Keratinocyte (primary cell): ENCODE results near the gene C1QTNF12. TPM values are rescaled to one million over a fixed set of nuclear protein-coding genes. Genes with fewer than 3 reads are reported as not detected.

Source experiments
- DNase-seq: peaks from one replicate; pipeline ENCODE4 v3.0.0-alpha.2; 2011; ENCODE audit warnings: low read depth, missing footprints, low spot score
- FAIRE-seq: peaks from 2 replicates; lab custom pipeline; 2011; peaks lifted over from hg19 to GRCh38; lab: Jason Lieb, UNC
- H2AFZ ChIP-seq: 2 replicates; pipeline ENCODE4 v1.6.0; 2012; ENCODE audit warnings: low read length, control low read depth, inconsistent platforms; ENCODE audit not compliant: control insufficient read depth
- H3K27ac ChIP-seq: 2 replicates; pipeline ENCODE4 v1.5.1; 2011; ENCODE audit warnings: low read length; ENCODE audit not compliant: control insufficient read depth, insufficient read depth
- H3K27me3 ChIP-seq: 3 replicates; pipeline ENCODE4 v1.6.0; 2011; ENCODE audit warnings: low read length; ENCODE audit not compliant: control insufficient read depth, insufficient read depth; ENCODE audit errors: extremely low read depth
- H3K36me3 ChIP-seq, 2 experiments: 2 replicates in 1 of 2; 3 replicates in 1 of 2; pipeline ENCODE4 v1.5.1; 2011; ENCODE audit warnings: low read length in 2 of 2, mild to moderate bottlenecking in 1 of 2; ENCODE audit not compliant: control insufficient read depth in 2 of 2, insufficient read depth in 2 of 2; ENCODE audit errors: extremely low read depth in 1 of 2
- H3K4me1 ChIP-seq: 3 replicates; pipeline ENCODE4 v1.5.1; 2011; ENCODE audit warnings: low read length; ENCODE audit not compliant: control insufficient read depth, insufficient read depth; ENCODE audit errors: extremely low read depth
- H3K4me2 ChIP-seq: 3 replicates; pipeline ENCODE4 v1.6.0; 2011; ENCODE audit warnings: low read depth, low read length; ENCODE audit not compliant: control insufficient read depth, insufficient read depth; ENCODE audit errors: extremely low read depth
- H3K4me3 ChIP-seq, 3 experiments: fragments of 200-600 bp in 1 of 3; sonication (generic) in 1 of 3; 2 replicates in 2 of 3; 3 replicates in 1 of 3; pipeline ENCODE4 v1.5.1; 2011 to 2016; ENCODE audit warnings: low read length in 3 of 3, mild to moderate bottlenecking in 3 of 3, control low read depth in 2 of 3, inconsistent platforms in 1 of 3, low read depth in 1 of 3, mixed read lengths in 1 of 3, mixed run types in 1 of 3, moderate library complexity in 1 of 3; ENCODE audit not compliant: control insufficient read depth in 2 of 3, insufficient read depth in 2 of 3; ENCODE audit errors: extremely low read depth in 1 of 3
- H3K79me2 ChIP-seq: 2 replicates; pipeline ENCODE4 v1.6.0; 2012; ENCODE audit warnings: low read length; ENCODE audit not compliant: control insufficient read depth, insufficient read depth
- H3K9ac ChIP-seq: 3 replicates; pipeline ENCODE4 v1.6.0; 2011; ENCODE audit warnings: low read length; ENCODE audit not compliant: control insufficient read depth, insufficient read depth; ENCODE audit errors: extremely low read depth
- H3K9me1 ChIP-seq: 3 replicates; pipeline ENCODE4 v1.6.0; 2011; ENCODE audit warnings: low read length; ENCODE audit not compliant: control insufficient read depth, insufficient read depth; ENCODE audit errors: extremely low read depth
- H3K9me3 ChIP-seq: 2 replicates; pipeline ENCODE4 v1.5.1; 2012; ENCODE audit warnings: low read depth, low read length; ENCODE audit not compliant: control insufficient read depth
- H4K20me1 ChIP-seq: 3 replicates; pipeline ENCODE4 v1.6.0; 2011; ENCODE audit warnings: low read length; ENCODE audit not compliant: control insufficient read depth, insufficient read depth; ENCODE audit errors: extremely low read depth
- CTCF ChIP-seq, 3 experiments: IDR thresholded peaks in 1 of 3; conservative IDR thresholded peaks in 1 of 3; optimal IDR thresholded peaks in 1 of 3; 2 replicates in 2 of 3; 3 replicates in 1 of 3; pipeline versions ENCODE3 to v1.5.1; 2011; ENCODE audit warnings: low read length in 3 of 3, mild to moderate bottlenecking in 3 of 3, moderate library complexity in 2 of 3, control low read depth in 1 of 3, inconsistent platforms in 1 of 3; ENCODE audit not compliant: insufficient read depth in 2 of 3; ENCODE audit errors: extremely low read depth in 1 of 3
- EZH2 ChIP-seq: IDR thresholded peaks from one replicate; pipeline ENCODE4 v1.6.1; 2012; ENCODE audit warnings: inconsistent platforms, mild to moderate bottlenecking, low read length, moderate library complexity
- dilution Hi-C: fragments of 300-500 bp; cut with MboI; formaldehyde crosslinking; loops from one replicate; pipeline ENCODE4 v1.7.0; 2020; ENCODE audit warnings: low sequenced_read_pairs; ENCODE audit not compliant: extremely low pct_ligation_motif_present
- polyA plus RNA-seq, 5 experiments: library from polyadenylated mRNA; depleted of rRNA in 3 of 5; stranded (reverse) in 3 of 5; stranded (forward) in 1 of 5; unstranded in 1 of 5; fragments of >200 nt; gene quantifications; 1 replicate in 1 of 5; 2 replicates in 3 of 5; 3 replicates in 1 of 5; pipeline versions ENCODE4 v1.2.1 to v1.2.3, GENCODE V29; 2011 to 2012; ENCODE audit warnings: missing spikeins in 2 of 5, low read depth in 1 of 5, low replicate concordance in 1 of 5

The C1QTNF12 gene
- polyA plus RNA-seq, 1 donor (not counting 4 experiments of a cell fraction or from before 2014, with no cell fraction given) = 0.18 TPM

GRCh38 chr1:1207571-1207892 lies 39.0 kb downstream of the C1QTNF12 start:
- Histone ChIP-seq H3K27me3 (peaks cover 40% of the 10 kb centered on the region), H2AFZ (no peak overlapping the region), H4K20me1 (no peaks in the 10 kb centered on the region), H3K36me3 (no peaks in the 10 kb centered on the region), H3K4me2 (no peak overlapping the region), H3K79me2 (no peaks in the 10 kb centered on the region), H3K9me3 (no peaks in the 10 kb centered on the region), H3K4me1 (peaks cover 6% of the 10 kb centered on the region), H3K4me3 (no peak overlapping the region), H3K27ac (no peak overlapping the region), H3K9ac (no peak overlapping the region), H3K9me1 (no peaks in the 10 kb centered on the region)
- TF ChIP-seq CTCF (optimal IDR thresholded peaks at IDR 0.05 in 1 of 3, IDR thresholded peaks at IDR 0.05 in 1 of 3, conservative IDR thresholded peaks at IDR 0.05 in 1 of 3; ENCODE audit: extremely low read depth in 1 of 3, insufficient read depth in 2 of 3, low read length in 3 of 3) (no peak), EZH2 (no peak)
- DNase-seq (no peak), FAIRE-seq (no peak)
- dilution Hi-C loops = no loop called here

GRCh38 chr1:1206966-1207531 lies 39.5 kb downstream of the C1QTNF12 start:
- DNase-seq (no peak), FAIRE-seq (no peak)
- dilution Hi-C loops = no loop called here
- Histone ChIP-seq H3K9me1 (no peaks in the 10 kb centered on the region), H3K4me1 (peaks cover 6% of the 10 kb centered on the region), H3K27me3 (peaks cover 40% of the 10 kb centered on the region), H4K20me1 (no peaks in the 10 kb centered on the region), H2AFZ (no peak overlapping the region), H3K9ac (no peak overlapping the region), H3K9me3 (no peaks in the 10 kb centered on the region), H3K79me2 (no peaks in the 10 kb centered on the region), H3K36me3 (no peaks in the 10 kb centered on the region), H3K4me3 (no peak overlapping the region), H3K27ac (no peak overlapping the region), H3K4me2 (peak overlapping the region; percentile 66)
- no peak for TF ChIP-seq CTCF (optimal IDR thresholded peaks at IDR 0.05 in 1 of 3, IDR thresholded peaks at IDR 0.05 in 1 of 3, conservative IDR thresholded peaks at IDR 0.05 in 1 of 3; ENCODE audit: extremely low read depth in 1 of 3, insufficient read depth in 2 of 3, low read length in 3 of 3)
- TF ChIP-seq EZH2 = no peak
